GM19240 (cell line): ENCODE measurements around the gene CEP44.
"Not testable (repeated sequence)": the region's sequence is repeated elsewhere in the genome, so short reads cannot be mapped to it uniquely, and the experiment has no call there.

ENCODE experiments used
- DNase-seq: peaks from one replicate; pipeline ENCODE4 v3.0.0; 2011; ENCODE audit warnings: low spot score; ENCODE audit not compliant: insufficient read length

The CEP44 gene, protein sequence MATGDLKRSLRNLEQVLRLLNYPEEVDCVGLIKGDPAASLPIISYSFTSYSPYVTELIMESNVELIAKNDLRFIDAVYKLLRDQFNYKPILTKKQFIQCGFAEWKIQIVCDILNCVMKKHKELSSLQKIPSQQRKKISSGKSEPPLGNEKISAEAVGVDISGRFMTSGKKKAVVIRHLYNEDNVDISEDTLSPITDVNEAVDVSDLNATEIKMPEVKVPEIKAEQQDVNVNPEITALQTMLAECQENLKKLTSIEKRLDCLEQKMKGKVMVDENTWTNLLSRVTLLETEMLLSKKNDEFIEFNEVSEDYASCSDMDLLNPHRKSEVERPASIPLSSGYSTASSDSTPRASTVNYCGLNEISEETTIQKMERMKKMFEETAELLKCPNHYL

DNA sequence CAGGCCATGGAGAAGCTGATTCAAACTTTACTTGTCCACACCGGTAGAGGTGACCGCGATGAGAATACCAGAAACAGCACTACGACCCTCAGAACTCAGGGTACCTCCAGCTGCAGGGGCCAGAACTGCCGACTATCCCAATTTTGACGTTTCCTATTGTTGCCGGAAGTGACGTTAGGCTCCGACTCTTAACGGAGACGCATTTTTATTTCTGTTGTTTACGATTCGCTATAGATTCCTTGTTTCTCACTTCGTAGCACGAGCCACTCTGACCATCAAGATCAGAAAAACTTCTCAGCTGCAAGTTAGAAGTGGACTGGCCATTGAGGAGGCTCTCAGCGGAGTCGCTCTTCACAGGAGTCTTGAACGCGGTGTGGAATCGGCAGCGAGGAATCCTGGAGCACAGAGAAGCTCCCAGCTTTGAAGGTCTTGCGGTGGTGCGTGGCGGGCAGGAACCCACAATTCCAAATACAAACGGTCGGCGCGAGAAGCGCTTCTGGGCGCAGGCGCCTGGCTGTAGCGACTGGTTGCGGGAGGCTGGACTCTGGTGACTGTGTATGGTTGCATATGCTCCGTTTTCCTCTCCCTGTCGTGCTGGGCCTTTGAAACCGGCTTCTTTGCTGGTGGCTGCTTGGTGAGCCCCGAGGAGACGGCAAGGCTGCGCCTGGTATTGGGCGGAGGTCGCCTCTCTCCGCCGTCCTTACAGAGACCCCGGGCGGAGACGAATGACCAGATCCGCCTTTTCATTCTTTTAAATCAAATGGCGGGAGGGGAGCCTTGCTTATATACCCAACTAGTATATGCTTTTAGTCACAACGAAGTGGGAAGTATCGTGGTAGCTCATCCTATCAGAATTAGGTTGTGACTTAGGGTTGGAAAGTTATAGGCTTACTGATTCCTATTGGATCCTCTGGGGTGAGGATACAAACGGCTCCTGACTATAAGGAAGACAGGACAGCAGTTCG lies at the start of gene CEP44, which contains the start of gene FBXO8:
TSS of gene CEP44 (plus strand) at position 405 of the 965 bp plus-strand sequence. CDS start 15,211 bp downstream, outside the sequence.
TSS of gene FBXO8 (minus strand) at position 161 of the 965 bp plus-strand sequence. CDS start 20,575 bp downstream, outside the sequence.
- DNase-seq: peak; percentile 4

GRCh38 chr4:174236359-174236758 lies 47.4 kb upstream of the CEP44 start:
- DNase-seq: no peak

- DNase-seq: no peak
Observed at GRCh38 chr4:174241162-174241561, 42.5 kb upstream of the CEP44 start.

GRCh38 chr4:174244441-174244840 lies 39.3 kb upstream of the CEP44 start:
- no peak for DNase-seq

- DNase-seq: no peak
Observed at GRCh38 chr4:174245714-174246113, 38.0 kb upstream of the CEP44 start.

GRCh38 chr4:174248407-174248806 lies 35.3 kb upstream of the CEP44 start:
- DNase-seq: no peak

GRCh38 chr4:174252412-174252811 lies 31.3 kb upstream of the CEP44 start:
- no peak for DNase-seq

DNA sequence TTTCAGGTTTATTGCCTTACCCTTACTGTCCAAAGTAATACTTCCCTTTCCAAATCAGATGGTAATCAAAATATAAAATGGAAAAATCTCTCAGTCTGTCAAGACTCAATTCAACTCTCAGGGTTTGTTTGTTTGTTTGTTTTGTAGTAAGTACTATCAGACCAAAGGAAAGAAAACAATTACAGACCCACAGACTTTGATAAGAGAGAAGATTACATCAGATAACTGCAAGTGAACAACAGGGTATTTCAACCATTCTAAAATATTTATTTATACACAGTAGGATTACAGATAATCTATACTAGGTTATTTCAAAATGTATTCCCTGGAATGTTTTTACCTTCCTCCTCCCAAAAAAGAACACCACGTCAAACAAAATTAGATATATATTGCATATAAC lies 29.1 kb upstream of the CEP44 start:
- DNase-seq: no peak

- no peak for DNase-seq
Observed at GRCh38 chr4:174255374-174255773, 28.3 kb upstream of the CEP44 start.

- DNase-seq: no peak
Observed at GRCh38 chr4:174255786-174256185, 27.9 kb upstream of the CEP44 start.

- DNase-seq: no peak
Observed at GRCh38 chr4:174256277-174256713, 27.4 kb upstream of the CEP44 start.

DNA sequence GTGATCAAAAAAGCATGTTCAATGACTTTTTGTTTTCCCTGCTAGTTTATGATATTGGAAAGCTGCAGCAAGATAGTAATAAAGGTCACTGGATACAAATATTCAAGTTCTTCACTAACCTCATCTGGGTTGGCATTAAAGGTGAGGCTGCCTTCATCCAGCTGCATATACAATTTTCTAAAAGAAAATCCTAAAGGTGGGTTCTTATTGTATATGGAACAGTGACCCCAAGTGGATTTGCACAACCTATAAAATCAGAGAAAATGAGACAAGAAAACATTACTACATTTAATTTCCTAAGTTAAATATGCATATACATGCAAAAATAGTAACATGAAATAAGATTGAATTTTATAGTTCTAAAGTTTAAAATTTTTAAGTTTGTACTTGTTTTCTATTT lies 24.1 kb upstream of the CEP44 start:
- no peak for DNase-seq

DNA sequence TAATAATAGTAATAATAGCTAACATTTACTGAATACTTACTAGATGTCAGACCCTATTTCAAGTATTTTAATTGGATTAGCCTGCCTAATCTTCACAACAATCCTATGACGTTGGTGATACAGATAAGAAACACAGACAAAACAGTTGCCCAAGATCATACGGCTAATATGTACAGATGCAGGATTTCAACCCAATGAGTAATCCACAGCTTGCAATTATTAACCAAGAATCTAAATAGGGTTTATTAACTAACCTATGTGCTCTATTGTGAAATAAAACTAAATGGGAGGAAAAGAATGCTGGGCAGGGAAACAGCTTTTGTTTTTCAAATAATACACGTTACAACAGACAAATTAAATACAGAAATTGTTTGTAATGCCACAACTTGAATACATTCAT lies 23.6 kb upstream of the CEP44 start:
- DNase-seq: no peak

DNA sequence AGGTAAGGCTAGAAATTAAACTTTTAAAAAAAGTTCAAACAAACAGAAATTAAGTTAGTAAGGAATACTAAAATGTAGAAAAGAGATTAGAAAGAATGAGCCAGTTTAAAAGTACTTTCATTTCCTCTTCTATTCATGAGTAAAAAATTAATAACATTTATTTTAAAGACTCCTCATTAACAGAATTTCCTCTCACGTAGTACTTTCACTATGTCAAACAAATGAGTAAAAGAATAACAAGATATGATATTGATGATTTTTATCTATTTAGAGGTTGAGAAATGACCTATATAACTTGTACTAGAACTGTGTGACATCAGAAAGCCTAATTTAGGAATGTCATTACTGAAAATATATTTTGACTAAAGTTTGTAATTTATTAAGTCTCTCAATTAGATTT lies 22.3 kb upstream of the CEP44 start:
- not testable (repeated sequence) for DNase-seq

DNA sequence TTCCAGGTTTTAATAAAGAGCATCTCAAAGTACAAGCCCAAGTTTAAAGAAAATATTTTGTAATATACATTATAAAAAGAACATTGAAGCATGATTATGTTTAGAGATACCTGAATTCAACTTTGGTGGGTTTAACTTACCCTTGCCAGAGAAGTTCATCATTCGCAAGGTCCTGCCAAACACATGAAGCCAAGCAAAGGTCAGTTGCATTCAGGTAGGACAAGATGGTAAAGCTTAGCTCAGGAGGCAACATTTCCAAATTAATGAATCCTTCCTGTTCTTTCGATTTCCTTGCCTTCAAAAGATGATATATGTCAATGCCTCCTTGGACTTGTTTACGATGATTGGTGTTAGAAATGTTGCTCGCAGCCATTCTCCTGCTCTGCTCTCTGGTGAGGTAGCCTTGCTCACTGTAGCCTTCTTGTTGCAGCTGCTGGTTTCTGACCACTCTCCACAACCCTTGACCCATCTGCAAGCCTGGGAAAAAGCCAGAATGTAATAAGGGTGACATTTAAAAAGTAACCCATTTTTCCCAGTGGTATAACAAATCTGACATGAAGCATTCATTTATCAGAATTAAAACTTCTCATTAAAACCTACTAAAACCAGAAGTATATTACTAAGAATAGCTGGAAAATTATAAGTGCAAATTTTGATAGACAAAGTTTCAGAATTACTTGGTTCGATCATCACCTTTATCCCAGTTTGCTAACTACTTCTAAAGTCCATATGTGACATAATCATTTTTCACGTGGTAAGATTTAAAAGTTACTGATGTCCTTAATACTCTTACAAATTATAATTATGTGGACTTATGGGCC lies 20.9 kb upstream of the CEP44 start:
- no peak for DNase-seq

DNA sequence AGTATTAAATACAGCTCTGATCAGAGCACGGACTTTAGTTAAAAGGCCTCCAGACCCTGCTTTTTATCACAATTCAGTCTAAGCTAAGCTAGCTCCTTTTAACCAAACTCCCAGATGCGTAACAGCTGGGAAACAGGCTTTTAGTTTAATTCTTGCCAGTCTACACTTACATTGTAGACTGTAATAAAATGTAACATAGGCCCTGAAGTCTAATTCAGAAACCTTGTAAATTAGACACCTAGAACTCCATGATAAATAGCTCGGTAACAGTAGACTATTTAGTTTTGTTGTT lies 20.3 kb upstream of the CEP44 start:
- DNase-seq: no peak

DNA sequence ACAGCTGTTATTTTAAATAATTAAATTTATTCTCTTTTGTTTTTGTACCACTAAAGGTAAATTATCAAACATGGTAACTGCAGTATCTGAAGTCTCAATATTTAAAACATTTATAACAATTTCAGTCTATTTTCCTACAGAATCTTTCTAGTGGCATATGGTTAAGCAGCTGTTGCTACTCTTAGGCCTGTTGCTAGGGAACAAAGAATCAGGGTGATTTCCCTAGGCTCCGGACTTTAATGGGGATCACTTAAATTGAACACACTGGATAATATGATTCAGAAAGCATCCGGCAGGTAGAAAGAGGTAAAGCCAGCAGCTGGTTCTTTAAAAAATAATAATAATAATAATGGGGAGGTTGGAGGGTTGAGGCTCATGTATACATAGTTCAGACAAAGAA lies 17.8 kb upstream of the CEP44 start:
- no peak for DNase-seq

GRCh38 chr4:174266416-174266815 lies 17.3 kb upstream of the CEP44 start:
- no peak for DNase-seq

GRCh38 chr4:174273930-174274329 lies 9.8 kb upstream of the CEP44 start:
- no peak for DNase-seq

- DNase-seq: no peak
Observed at GRCh38 chr4:174274436-174274835, 9.3 kb upstream of the CEP44 start.

GRCh38 chr4:174275101-174275500 lies 8.6 kb upstream of the CEP44 start:
- DNase-seq: no peak
